ENCODE measurements around the gene DKKL1. TPM values are rescaled to one million over a fixed set of nuclear protein-coding genes. Genes with fewer than 3 reads are reported as not detected.

The DKKL1 gene
- total and polyA plus RNA-seq, 7 experiments from 2014 or later, result not detected

DNA sequence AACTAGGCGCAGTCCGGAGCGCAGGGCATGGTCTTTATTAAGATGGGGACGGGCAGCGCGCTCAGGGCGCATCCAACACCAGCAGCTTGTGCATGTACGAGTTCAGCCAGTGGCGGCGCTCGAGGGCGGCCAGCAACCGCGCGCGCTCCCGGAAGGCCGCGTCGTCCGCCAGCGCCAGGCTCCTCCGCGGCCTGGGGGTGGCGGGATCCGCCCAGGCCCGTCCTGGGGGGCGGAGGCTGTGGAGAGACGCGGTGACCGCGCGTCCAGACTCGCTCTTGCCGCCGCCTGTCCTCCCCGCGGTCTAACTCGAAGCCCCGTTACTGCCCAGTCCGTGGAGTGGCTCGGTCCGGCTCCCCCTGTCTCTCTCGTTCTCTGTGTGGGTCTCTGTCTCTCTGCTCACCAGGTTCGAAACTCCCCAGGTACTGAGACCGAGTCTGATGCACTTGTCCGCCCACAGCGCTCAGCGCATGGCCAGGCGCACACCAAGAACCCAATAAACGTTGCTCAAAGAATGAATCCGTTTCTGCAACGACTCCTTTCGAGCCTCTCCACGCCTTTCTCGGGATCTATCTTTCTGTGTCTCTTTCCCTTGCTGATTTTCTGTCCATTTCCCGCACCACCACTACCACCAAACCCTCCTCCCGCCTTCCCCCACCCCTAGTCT lies 58.9 kb downstream of the DKKL1 start:
- H3K27me3 Mint-ChIP-seq, result peaks cover 73 to 96% (median 91%) of the 10 kb centered on the region in 5 donors
- H3K4me3 Mint-ChIP-seq, result peak overlapping the region; percentile 73 to 96 (median 82)
- Histone ChIP-seq H3K4me3 (ENCODE audit: low read length) (peak overlapping the region; percentile 52), H3K9me3 (ENCODE audit: control insufficient read depth in 2 of 3, low read length in 3 of 3) (no peaks in the 10 kb centered on the region), H3K27me3 (ENCODE audit: control insufficient read depth in 2 of 2, insufficient read depth in 2 of 2, low read length in 2 of 2) (peaks cover 28 to 43% of the 10 kb centered on the region in 2 donors), H3K4me1 (ENCODE audit: control insufficient read depth in 2 of 2, insufficient read depth in 2 of 2, low read length in 2 of 2) (peaks cover 30% of the 10 kb centered on the region in 2 donors), H3K36me3 (ENCODE audit: control insufficient read depth in 2 of 3, insufficient read depth in 3 of 3, low read length in 3 of 3) (no peaks in the 10 kb centered on the region), H3K27ac (ENCODE audit: low read depth, low read length) (no peak overlapping the region)
- POLR2A ChIA-PET, result interaction anchor here (2.7 kb wide), 1 partner anchor 14 kb away, joined by 8 read pairs; no protein-coding TSS in a partner anchor
- ATAC-seq (peak; percentile 67), DNase-seq (peak in 1 of 9 donors; percentile 73)
- peak overlapping the region in 5 of 9 donors; percentile 32 to 65 (median 52) for H3K27ac Mint-ChIP-seq
- intact Hi-C loops (cut with micrococcal nuclease), result loop anchor here (1.0 to 2.0 kb wide), 2 partner anchors 20 to 21 kb away; no protein-coding TSS in a partner anchor
- peaks cover 0 to 13% (median 0%) of the 10 kb centered on the region in 5 donors for H3K36me3 Mint-ChIP-seq
- peaks cover 0 to 8% (median 0%) of the 10 kb centered on the region in 11 donors for H3K9me3 Mint-ChIP-seq
- peaks cover 47 to 60% (median 57%) of the 10 kb centered on the region in 7 donors for H3K4me1 Mint-ChIP-seq
- CTCF ChIA-PET, result no interaction called here

DNA sequence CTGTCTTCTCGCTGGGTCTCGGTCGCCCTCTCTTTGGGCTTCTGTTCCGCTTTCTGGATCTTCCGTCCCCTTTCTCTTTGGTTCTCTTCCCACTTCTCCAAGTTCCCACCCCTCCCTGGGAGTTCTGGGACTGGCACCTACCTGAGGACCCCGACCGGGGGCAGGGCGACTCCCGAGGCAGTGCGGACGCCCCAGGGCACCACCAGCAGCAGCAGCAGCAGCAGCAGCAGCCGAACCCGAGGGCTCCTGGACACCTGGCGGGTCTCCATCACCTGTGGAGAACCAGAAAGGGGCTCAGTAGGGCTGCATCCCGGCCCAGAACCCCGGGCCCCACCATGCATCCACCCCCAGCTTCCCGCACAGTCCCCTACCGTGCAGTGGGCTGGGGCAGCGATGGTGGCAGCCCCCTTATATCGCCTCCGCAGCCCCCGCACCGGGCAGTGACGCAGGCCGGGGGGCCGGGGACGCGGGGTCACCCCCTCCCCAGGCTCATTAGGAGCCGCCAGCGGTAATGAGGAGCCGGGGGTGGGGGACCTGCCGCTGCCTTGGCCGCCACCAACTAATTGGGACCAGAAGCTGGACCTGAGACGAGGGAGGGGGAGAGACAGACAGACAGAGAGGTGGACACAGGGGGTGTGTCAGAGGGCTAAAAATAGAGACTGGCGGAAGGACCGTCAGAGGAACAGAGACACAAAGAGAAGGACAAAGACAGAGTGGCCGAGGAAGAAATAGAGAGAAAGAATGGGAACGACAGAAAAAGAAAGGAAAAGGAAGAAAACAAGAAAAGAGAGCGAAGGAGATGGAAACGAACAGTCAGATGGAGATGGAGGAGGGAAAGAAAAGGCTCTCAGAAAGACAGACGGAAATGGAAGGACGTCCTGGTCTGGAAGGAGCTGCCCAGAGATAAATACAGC lies 59.7 kb downstream of the DKKL1 start, which contains the start of gene PTH2:
PTH2 (minus strand) TSS at position 371 of the 914 bp plus-strand sequence; CDS start at position 269, 102 bp downstream.
- H3K9me3 ChIP-seq (ENCODE audit: control insufficient read depth in 2 of 3, low read length in 3 of 3), result no peaks in the 10 kb centered on the region
- DNase-seq, result no peak
- ATAC-seq, result no peak
- peaks cover 0 to 13% (median 0%) of the 10 kb centered on the region in 5 donors for H3K36me3 Mint-ChIP-seq
- ChIA-PET POLR2A (interaction anchor here (1.0 to 2.7 kb wide), 2 partner anchors 15 to 47 kb away, joined by 4 to 8 read pairs; no protein-coding TSS in a partner anchor), CTCF (interaction anchor here (0.7 to 1.7 kb wide), 2 partner anchors 12 to 31 kb away, joined by 3 to 5 read pairs; no protein-coding TSS in a partner anchor)
- intact Hi-C loops (cut with micrococcal nuclease), result loop anchor here (1.0 to 2.0 kb wide), 2 partner anchors 19 to 20 kb away; no protein-coding TSS in a partner anchor
- H3K27me3 ChIP-seq (ENCODE audit: control insufficient read depth in 2 of 2, insufficient read depth in 2 of 2, low read length in 2 of 2), result peaks cover 28 to 44% of the 10 kb centered on the region in 2 donors
- no peaks in the 10 kb centered on the region for H3K36me3 ChIP-seq (ENCODE audit: control insufficient read depth in 2 of 3, insufficient read depth in 3 of 3, low read length in 3 of 3)
- peaks cover 81 to 96% (median 92%) of the 10 kb centered on the region in 5 donors for H3K27me3 Mint-ChIP-seq
- peaks cover 0 to 8% (median 0%) of the 10 kb centered on the region in 11 donors for H3K9me3 Mint-ChIP-seq
- H3K27ac ChIP-seq (ENCODE audit: low read depth, low read length), result no peak within 1 kb of the TSS
- H3K4me1 Mint-ChIP-seq, result peaks cover 51 to 66% (median 64%) of the 10 kb centered on the region in 7 donors
- H3K27ac Mint-ChIP-seq, result peak within 1 kb of the TSS in 7 of 9 donors; percentile 5 to 65 (median 35)
- peaks cover 34 to 38% of the 10 kb centered on the region in 2 donors for H3K4me1 ChIP-seq (ENCODE audit: control insufficient read depth in 2 of 2, insufficient read depth in 2 of 2, low read length in 2 of 2)
- H3K4me3 Mint-ChIP-seq, result peak within 1 kb of the TSS; percentile 73 to 96 (median 83)
- peak within 1 kb of the TSS; percentile 52 for H3K4me3 ChIP-seq (ENCODE audit: low read length)

DNA sequence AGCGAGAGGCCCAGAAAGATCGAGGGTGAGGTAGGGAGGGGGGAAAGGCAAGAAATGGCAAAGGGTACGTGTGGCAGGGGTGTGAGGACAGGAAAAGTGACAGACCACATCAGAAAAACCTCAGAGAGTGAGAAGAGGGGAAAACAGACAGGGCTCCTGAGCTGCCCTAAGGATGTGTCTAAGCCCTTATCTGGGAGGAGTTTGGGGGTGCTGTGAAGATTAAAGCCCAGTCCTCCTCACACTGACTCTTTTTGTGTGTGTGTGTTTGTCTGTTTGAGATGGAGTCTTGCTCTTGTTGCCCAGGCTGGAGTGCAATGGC lies 60.3 kb downstream of the DKKL1 start:
- no peaks in the 10 kb centered on the region for H3K9me3 ChIP-seq (ENCODE audit: control insufficient read depth in 2 of 3, low read length in 3 of 3)
- H3K27me3 ChIP-seq (ENCODE audit: control insufficient read depth in 2 of 2, insufficient read depth in 2 of 2, low read length in 2 of 2), result peaks cover 30 to 48% of the 10 kb centered on the region in 2 donors
- peaks cover 55 to 72% (median 67%) of the 10 kb centered on the region in 7 donors for H3K4me1 Mint-ChIP-seq
- H3K36me3 ChIP-seq (ENCODE audit: control insufficient read depth in 2 of 3, insufficient read depth in 3 of 3, low read length in 3 of 3), result no peaks in the 10 kb centered on the region
- H3K27ac Mint-ChIP-seq, result peak overlapping the region in 3 of 9 donors; percentile 5 to 20 (median 9)
- no peak overlapping the region for H3K27ac ChIP-seq (ENCODE audit: low read depth, low read length)
- peak in 2 of 9 donors; percentile 40 to 42 for DNase-seq
- peaks cover 0 to 8% (median 0%) of the 10 kb centered on the region in 11 donors for H3K9me3 Mint-ChIP-seq
- peak overlapping the region; percentile 48 to 96 (median 78) for H3K4me3 Mint-ChIP-seq
- H3K4me3 ChIP-seq (ENCODE audit: low read length), result peak overlapping the region; percentile 1
- CTCF ChIA-PET, result interaction anchor here (0.6 to 1.7 kb wide), 3 partner anchors 13 to 57 kb away, joined by 3 to 5 read pairs (median 3); no protein-coding TSS in a partner anchor
- POLR2A ChIA-PET, result interaction anchor here (0.8 to 2.7 kb wide), 4 partner anchors 9 to 52 kb away, joined by 3 to 8 read pairs (median 4); no protein-coding TSS in a partner anchor
- peaks cover 87 to 97% (median 93%) of the 10 kb centered on the region in 5 donors for H3K27me3 Mint-ChIP-seq
- H3K4me1 ChIP-seq (ENCODE audit: control insufficient read depth in 2 of 2, insufficient read depth in 2 of 2, low read length in 2 of 2), result peaks cover 34 to 38% of the 10 kb centered on the region in 2 donors
- H3K36me3 Mint-ChIP-seq, result peaks cover 0 to 13% (median 0%) of the 10 kb centered on the region in 5 donors
- ATAC-seq, result peak; percentile 58
- intact Hi-C loops (cut with micrococcal nuclease), result loop anchor here (1.0 to 2.0 kb wide), 3 partner anchors 15 to 19 kb away; no protein-coding TSS in a partner anchor

Other genes starting within 250 kb of the DKKL1 start
- 10 to 100 TPM in 4 of 5 experiments, 1 to 10 TPM in 1; 3.7 to 21.7 (median 10.8) TPM for gene LIN7B, start 249.5 kb upstream of the DKKL1 start, total RNA-seq
- 1 to 10 TPM; 4.0 to 5.7 TPM for gene LIN7B, start 249.5 kb upstream of the DKKL1 start, polyA plus RNA-seq
- gene C19orf73, start 244.7 kb upstream of the DKKL1 start, total RNA-seq, result 1 to 10 TPM; 1.3 to 2.8 (median 2.2) TPM
- gene C19orf73, start 244.7 kb upstream of the DKKL1 start, polyA plus RNA-seq, result 1 to 10 TPM; 4.3 to 4.8 TPM
- 1 to 10 TPM; 2.2 to 4.9 (median 3.3) TPM for gene PPFIA3, start 244.3 kb upstream of the DKKL1 start, total RNA-seq
- under 1 TPM; 0.15 to 0.54 TPM for gene PPFIA3, start 244.3 kb upstream of the DKKL1 start, polyA plus RNA-seq
- not detected for gene HRC, start 208.5 kb upstream of the DKKL1 start, total RNA-seq
- not detected for gene HRC, start 208.5 kb upstream of the DKKL1 start, polyA plus RNA-seq
- gene TRPM4, start 206.1 kb upstream of the DKKL1 start, total RNA-seq, result 1 to 10 TPM in 1 of 5 experiments, under 1 TPM in 3, not detected in 1; 0.72 to 3.2 (median 0.85) TPM
- under 1 TPM in 1 of 2 donors, not detected in 1; 0.13 TPM for gene TRPM4, start 206.1 kb upstream of the DKKL1 start, polyA plus RNA-seq
- gene SLC6A16, start 38.7 kb upstream of the DKKL1 start, total RNA-seq, result 1 to 10 TPM; 3.6 to 6.1 (median 5.3) TPM
- gene SLC6A16, start 38.7 kb upstream of the DKKL1 start, polyA plus RNA-seq, result 1 to 10 TPM; 1.6 to 3.3 TPM
- 100 to 1,000 TPM; 269 to 416 (median 345) TPM for gene CD37, start 28.5 kb upstream of the DKKL1 start, total RNA-seq
- 100 to 1,000 TPM; 192 to 226 TPM for gene CD37, start 28.5 kb upstream of the DKKL1 start, polyA plus RNA-seq
- under 1 TPM in 1 of 5 experiments, not detected in 4; 0.29 TPM for gene TEAD2, start 1.5 kb upstream of the DKKL1 start, total RNA-seq
- gene TEAD2, start 1.5 kb upstream of the DKKL1 start, polyA plus RNA-seq, result not detected
- gene KASH5, start 24.4 kb downstream of the DKKL1 start, total RNA-seq, result under 1 TPM in 3 of 5 experiments, not detected in 2; 0.27 to 0.97 (median 0.42) TPM
- not detected for gene KASH5, start 24.4 kb downstream of the DKKL1 start, polyA plus RNA-seq
- gene PTH2, start 59.6 kb downstream of the DKKL1 start, total RNA-seq, result not detected
- gene PTH2, start 59.6 kb downstream of the DKKL1 start, polyA plus RNA-seq, result not detected
- gene GFY, start 61.5 kb downstream of the DKKL1 start, total RNA-seq, result not detected
- gene GFY, start 61.5 kb downstream of the DKKL1 start, polyA plus RNA-seq, result not detected
- gene SLC17A7, start 77.7 kb downstream of the DKKL1 start, total RNA-seq, result under 1 TPM in 2 of 5 experiments, not detected in 3; 0.12 to 0.22 TPM
- not detected for gene SLC17A7, start 77.7 kb downstream of the DKKL1 start, polyA plus RNA-seq
- gene PIH1D1, start 87.9 kb downstream of the DKKL1 start, total RNA-seq, result 100 to 1,000 TPM; 136 to 183 (median 159) TPM
- 10 to 100 TPM; 62.7 to 91.8 TPM for gene PIH1D1, start 87.9 kb downstream of the DKKL1 start, polyA plus RNA-seq
- 10 to 100 TPM; 27.6 to 38.1 (median 33.3) TPM for gene ALDH16A1, start 89.3 kb downstream of the DKKL1 start, total RNA-seq
- gene ALDH16A1, start 89.3 kb downstream of the DKKL1 start, polyA plus RNA-seq, result 10 to 100 TPM; 28.3 to 37.8 TPM
- gene FLT3LG, start 110.3 kb downstream of the DKKL1 start, total RNA-seq, result 100 to 1,000 TPM in 3 of 5 experiments, 10 to 100 TPM in 2; 90.6 to 401 (median 280) TPM
- 100 to 1,000 TPM; 148 to 168 TPM for gene FLT3LG, start 110.3 kb downstream of the DKKL1 start, polyA plus RNA-seq
- 1,000 to 10,000 TPM; 2,467 to 6,044 (median 5,762) TPM for gene RPL13A, start 123.7 kb downstream of the DKKL1 start, total RNA-seq
- 1,000 to 10,000 TPM; 3,356 to 4,438 TPM for gene RPL13A, start 123.7 kb downstream of the DKKL1 start, polyA plus RNA-seq
- gene RPS11, start 132.6 kb downstream of the DKKL1 start, total RNA-seq, result 1,000 to 10,000 TPM; 2,065 to 3,362 (median 2,972) TPM
- 1,000 to 10,000 TPM; 2,125 to 2,254 TPM for gene RPS11, start 132.6 kb downstream of the DKKL1 start, polyA plus RNA-seq
- 100 to 1,000 TPM in 1 of 5 experiments, 10 to 100 TPM in 3, 1 to 10 TPM in 1; 8.2 to 177 (median 47.5) TPM for gene FCGRT, start 148.8 kb downstream of the DKKL1 start, total RNA-seq
- gene FCGRT, start 148.8 kb downstream of the DKKL1 start, polyA plus RNA-seq, result 100 to 1,000 TPM; 117 to 129 TPM
- gene RCN3, start 164.1 kb downstream of the DKKL1 start, total RNA-seq, result 10 to 100 TPM in 1 of 5 experiments, 1 to 10 TPM in 4; 1.9 to 14.5 (median 3.5) TPM
- 10 to 100 TPM in 1 of 2 donors, 1 to 10 TPM in 1; 6.9 to 12.3 TPM for gene RCN3, start 164.1 kb downstream of the DKKL1 start, polyA plus RNA-seq
- 100 to 1,000 TPM; 222 to 267 (median 228) TPM for gene NOSIP, start 216.7 kb downstream of the DKKL1 start, total RNA-seq
- 1,000 to 10,000 TPM in 1 of 2 donors, 100 to 1,000 TPM in 1; 933 to 1,232 TPM for gene NOSIP, start 216.7 kb downstream of the DKKL1 start, polyA plus RNA-seq
- gene PRRG2, start 217.4 kb downstream of the DKKL1 start, total RNA-seq, result 1 to 10 TPM in 2 of 5 experiments, under 1 TPM in 3; 0.44 to 2.9 (median 0.58) TPM
- gene PRRG2, start 217.4 kb downstream of the DKKL1 start, polyA plus RNA-seq, result under 1 TPM in 1 of 2 donors, not detected in 1; 0.30 TPM
- 10 to 100 TPM; 45.6 to 69.4 (median 60.0) TPM for gene PRR12, start 227.3 kb downstream of the DKKL1 start, total RNA-seq
- gene PRR12, start 227.3 kb downstream of the DKKL1 start, polyA plus RNA-seq, result under 1 TPM; 0.25 to 0.74 TPM